Measurements from ENCODE around the gene RAPGEF4.

The RAPGEF4 gene

GRCh38 chr2:173001664-173002604, 266.3 kb downstream of the RAPGEF4 start:
- no peak for DNase-seq (ENCODE audit: low read depth)
- H3K4me3 ChIP-seq (ENCODE audit: low read length): no peak overlapping the region
- no peak for TF ChIP-seq CTCF (IDR thresholded peaks at IDR 0.05; ENCODE audit: insufficient read depth, low read depth, low read length, missing control alignments)

- no peak overlapping the region for H3K4me3 ChIP-seq (ENCODE audit: low read length)
- no peak for DNase-seq (ENCODE audit: low read depth)
- no peak for TF ChIP-seq CTCF (IDR thresholded peaks at IDR 0.05; ENCODE audit: insufficient read depth, low read depth, low read length, missing control alignments)
Measured at GRCh38 chr2:173002751-173003541, 267.3 kb downstream of the RAPGEF4 start.

- DNase-seq (ENCODE audit: low read depth): no peak
- no peak overlapping the region for H3K4me3 ChIP-seq (ENCODE audit: low read length)
- TF ChIP-seq CTCF (IDR thresholded peaks at IDR 0.05; ENCODE audit: insufficient read depth, low read depth, low read length, missing control alignments): no peak
Measured at GRCh38 chr2:173008786-173009185, 273.1 kb downstream of the RAPGEF4 start.

- DNase-seq (ENCODE audit: low read depth): no peak
- H3K4me3 ChIP-seq (ENCODE audit: low read length): no peak overlapping the region
- TF ChIP-seq CTCF (IDR thresholded peaks at IDR 0.05; ENCODE audit: insufficient read depth, low read depth, low read length, missing control alignments): no peak
Measured at GRCh38 chr2:173010233-173010632, 274.6 kb downstream of the RAPGEF4 start.

- DNase-seq (ENCODE audit: low read depth): no peak
- TF ChIP-seq CTCF (IDR thresholded peaks at IDR 0.05; ENCODE audit: insufficient read depth, low read depth, low read length, missing control alignments): no peak
Measured at GRCh38 chr2:173016451-173016850, 280.8 kb downstream of the RAPGEF4 start.

GRCh38 chr2:173017646-173018420, 282.2 kb downstream of the RAPGEF4 start:
- no peak for DNase-seq (ENCODE audit: low read depth)
- no peak for TF ChIP-seq CTCF (IDR thresholded peaks at IDR 0.05; ENCODE audit: insufficient read depth, low read depth, low read length, missing control alignments)
- H3K4me3 ChIP-seq (ENCODE audit: low read length): no peak overlapping the region

More at GRCh38 chr2:173016451-173016850, 280.8 kb downstream of the RAPGEF4 start:
- H3K4me3 ChIP-seq (ENCODE audit: low read length): no peak overlapping the region

All from epithelial cell of esophagus (primary cell).